ENCODE data around the gene SPR.

Gene SPR

DNA sequence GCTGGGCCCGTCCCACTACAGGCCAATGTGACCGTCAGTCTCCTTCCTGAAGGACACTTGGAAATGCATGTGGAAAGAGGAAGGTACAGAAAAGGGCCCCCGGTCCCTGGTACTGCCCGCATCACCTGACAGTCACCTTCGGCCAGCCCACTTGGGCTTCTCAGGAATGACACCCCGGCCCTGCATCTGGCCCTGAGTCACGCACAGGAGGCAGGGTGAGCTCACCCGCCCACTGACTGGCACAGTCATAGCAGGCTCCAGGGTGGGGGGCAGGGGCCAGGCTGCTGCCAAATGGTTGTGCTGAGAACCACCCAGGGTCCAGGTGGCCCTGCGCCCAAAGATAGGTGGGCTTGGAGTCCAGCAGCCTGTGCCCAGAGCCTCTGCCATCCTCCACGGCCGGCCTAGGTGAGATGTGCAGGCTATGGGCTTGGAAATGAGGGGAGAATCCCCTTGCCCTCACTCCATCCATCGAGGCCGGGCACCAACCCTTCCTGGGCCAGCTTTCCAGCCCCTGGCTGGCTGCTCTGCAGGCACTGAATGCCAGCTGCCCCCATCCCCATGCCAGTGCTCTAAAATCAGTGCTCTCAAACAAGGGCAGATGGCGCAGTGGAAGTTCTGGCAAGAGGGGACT lies 44.2 kb downstream of the SPR start:
- DNase-seq (ENCODE audit: low spot score), result no peak

DNA sequence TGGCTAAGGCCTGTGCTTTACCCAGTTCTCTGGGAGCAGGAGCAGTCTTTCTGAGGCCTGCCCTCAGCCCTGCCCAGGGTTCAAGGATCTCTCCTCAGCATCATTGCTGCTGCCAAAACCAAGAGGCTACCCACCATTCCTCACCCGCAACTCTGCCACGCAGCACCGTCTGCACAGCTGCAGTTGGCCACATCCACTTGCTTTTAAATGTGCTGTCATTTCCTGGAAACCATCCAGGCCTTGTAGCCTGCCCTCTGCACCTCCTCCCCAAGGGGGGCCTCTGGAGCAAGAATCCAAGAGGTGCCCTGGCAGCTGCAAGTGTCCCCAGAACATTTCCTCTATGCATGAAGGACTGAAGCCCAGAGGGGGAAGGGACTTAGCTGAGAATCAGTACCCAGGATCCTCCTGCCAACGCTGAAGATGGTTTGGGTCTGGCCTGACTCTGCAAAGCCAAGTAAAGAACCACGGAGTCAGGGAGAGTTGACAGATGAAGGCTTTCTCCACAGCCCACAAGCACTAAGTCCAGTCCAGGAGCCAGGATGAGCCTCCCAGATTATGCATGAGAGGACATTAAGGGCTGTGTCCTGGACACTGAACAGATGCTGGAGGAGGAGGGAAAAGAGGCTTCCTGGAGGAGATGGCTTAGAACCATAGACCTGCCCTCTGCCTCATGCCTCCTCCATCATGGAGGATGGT lies 45.0 kb downstream of the SPR start:
- DNase-seq (ENCODE audit: low spot score), result no peak

DNA sequence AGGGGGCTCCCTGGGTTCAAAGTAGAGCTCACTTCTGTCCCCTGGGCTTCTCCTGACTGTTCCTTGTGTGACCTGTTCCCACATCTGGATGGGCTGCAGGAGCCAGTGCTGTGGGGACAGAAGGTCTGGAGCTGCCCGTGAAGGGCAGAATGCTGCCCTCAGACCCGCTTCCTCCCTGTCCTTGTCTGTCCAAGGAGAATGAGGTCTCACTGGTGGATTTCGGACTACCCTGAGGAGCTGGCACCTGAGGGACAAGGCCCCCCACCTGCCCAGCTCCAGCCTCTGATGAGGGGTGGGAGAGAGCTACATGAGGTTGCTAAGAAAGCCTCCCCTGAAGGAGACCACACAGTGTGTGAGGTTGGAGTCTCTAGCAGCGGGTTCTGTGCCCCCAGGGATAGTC lies 45.6 kb downstream of the SPR start:
- no peak for DNase-seq (ENCODE audit: low spot score)

DNA sequence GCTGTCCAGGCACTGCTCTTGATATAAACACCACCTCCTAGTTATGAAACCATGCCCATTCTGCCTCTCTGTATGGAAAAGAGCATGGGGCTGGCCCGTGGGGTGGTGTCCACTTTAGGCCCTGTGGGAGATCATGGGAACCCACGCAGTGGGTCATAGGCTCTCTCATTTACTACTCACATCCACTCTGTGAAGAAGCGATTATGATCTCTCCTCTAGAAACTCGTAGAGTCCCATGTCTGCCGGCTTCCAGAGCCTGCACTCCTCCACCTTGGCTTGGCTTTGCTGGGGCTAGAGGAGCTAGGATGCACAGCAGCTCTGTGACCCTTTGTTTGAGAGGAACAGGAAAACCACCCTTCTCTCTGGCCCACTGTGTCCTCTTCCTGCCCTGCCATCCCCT lies 46.0 kb downstream of the SPR start:
- no peak for DNase-seq (ENCODE audit: low spot score)

- DNase-seq (ENCODE audit: low spot score), result no peak
Measured at GRCh38 chr2:72933646-72934151, 46.5 kb downstream of the SPR start.

DNA sequence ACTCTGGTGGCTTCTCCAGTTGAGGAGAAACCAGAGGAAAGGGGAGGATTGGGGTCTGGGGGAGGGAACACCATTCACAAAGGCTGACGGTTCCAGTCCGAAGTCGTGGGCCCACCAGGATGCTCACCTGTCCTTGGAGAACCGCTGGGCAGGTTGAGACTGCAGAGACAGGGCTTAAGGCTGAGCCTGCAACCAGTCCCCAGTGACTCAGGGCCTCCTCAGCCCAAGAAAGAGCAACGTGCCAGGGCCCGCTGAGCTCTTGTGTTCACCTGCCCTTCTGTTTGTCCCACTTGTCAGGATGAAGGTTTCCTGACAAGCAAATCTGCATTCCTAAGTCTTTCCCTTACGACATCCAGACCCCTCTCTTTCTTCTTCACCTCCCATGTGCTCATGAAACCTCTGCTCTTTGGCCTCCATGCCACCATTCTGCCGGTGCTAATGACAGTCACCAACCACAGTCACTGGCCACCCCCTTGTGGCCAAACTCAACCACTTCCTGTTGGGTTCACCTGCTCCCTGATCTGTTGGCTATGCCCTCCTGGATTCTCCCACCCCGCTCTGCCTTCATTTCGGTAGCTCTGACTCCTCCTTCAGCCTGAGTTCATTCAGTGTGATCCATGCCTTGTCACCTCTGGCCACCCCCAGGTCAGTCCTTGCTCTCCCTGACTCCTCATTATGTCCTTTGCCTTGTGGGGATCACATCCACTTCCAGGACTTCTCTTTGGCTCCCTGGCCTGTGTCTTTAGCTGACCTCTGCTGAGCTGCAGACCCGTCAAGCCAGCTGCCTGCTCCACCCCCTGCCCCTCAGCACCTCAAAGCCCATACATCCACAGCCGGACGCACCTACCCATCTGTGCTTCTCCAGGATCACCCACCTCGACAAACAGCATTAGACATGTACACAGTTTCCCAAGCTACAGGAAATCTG lies 47.7 kb downstream of the SPR start:
- no peak for DNase-seq (ENCODE audit: low spot score)

- DNase-seq (ENCODE audit: low spot score), result no peak
Measured at GRCh38 chr2:72935611-72935957, 48.4 kb downstream of the SPR start.

DNA sequence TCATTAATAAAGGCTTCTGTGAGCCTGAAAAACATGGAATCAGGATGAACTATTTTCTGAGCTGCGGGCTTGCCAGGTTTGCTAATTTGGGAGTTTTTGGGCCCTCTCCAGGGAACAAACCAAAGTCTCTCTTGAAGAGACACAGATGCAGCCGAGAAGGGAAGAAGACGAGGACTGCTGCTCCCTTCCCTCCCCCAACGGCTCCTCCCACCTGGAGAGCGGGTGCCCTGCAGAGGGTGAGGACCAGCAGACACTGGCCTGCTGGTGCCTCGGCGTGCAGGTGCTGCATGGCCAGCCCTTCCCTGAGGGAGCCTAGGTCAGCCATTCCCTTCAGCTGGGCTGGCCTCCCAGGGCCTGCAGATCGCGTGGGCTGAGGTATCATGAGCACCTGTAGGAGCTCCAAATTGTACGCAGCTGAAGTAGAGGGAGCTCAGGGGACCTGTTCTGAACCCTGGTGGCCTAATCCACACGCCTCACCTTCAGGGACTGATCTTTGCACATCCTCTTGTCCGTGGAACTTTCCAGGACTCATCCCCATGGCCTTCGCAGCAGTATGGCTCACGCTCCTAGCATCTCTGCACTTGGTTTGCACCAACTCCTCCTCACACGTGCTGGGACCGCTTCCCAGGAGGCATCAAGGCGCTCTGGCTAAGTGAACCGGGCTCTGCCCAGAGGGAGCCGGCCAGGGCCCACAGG lies 49.6 kb downstream of the SPR start:
- DNase-seq (ENCODE audit: low spot score), result no peak

DNA sequence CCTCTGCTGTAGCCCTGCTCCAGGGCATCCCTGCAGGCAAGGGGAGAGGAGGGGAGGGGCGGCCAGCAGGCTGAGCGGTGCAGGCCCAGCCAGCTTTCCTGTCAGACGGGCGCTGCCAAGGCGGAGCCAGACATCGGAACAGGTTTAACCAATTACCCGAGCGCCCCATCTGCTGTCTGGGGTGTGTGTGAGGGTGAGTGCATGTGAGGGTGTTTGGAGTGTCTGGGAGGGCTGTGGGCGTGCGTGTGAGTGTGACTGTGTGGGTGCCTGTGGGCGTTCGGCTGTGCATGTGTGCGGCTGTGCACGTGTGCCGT lies 50.1 kb downstream of the SPR start:
- DNase-seq (ENCODE audit: low spot score), result no peak

GRCh38 chr2:72938455-72938854 lies 51.2 kb downstream of the SPR start:
- DNase-seq (ENCODE audit: low spot score), result no peak

DNA sequence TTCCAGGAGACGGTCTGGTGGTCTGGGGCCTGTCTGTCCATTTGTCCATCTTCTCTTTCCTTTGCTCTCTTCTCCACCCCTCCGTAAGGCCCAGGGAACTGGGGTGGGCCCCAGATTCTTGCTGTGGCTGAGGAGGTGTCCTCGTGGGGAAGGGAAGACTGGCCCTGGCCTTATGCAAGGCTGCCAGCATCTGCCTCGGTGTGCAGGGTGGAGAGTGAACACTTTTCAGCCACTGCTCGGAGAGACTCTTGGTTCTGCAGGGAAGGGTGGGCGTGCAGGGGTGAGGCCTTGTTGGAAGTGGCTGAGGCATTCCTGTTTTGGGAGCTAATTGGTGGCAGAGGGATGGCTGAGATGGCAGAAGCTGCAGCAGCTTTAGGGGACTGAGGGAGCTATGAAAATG lies 53.2 kb downstream of the SPR start:
- DNase-seq (ENCODE audit: low spot score), result no peak

GRCh38 chr2:72940786-72941185 lies 53.6 kb downstream of the SPR start:
- DNase-seq (ENCODE audit: low spot score), result no peak
